ENCODE results near the gene WDR86.

- no peak for TF ChIP-seq CSDC2 (CRISPR knock-in tag; IDR thresholded peaks at IDR 0.05)
- no peak for TF ChIP-seq PATZ1 (CRISPR knock-in tag; IDR thresholded peaks at IDR 0.05; ENCODE audit: borderline replicate concordance)
- no peak for TF ChIP-seq ZFP3 (CRISPR knock-in tag; IDR thresholded peaks at IDR 0.05)
- TF ChIP-seq, protein P1, sequence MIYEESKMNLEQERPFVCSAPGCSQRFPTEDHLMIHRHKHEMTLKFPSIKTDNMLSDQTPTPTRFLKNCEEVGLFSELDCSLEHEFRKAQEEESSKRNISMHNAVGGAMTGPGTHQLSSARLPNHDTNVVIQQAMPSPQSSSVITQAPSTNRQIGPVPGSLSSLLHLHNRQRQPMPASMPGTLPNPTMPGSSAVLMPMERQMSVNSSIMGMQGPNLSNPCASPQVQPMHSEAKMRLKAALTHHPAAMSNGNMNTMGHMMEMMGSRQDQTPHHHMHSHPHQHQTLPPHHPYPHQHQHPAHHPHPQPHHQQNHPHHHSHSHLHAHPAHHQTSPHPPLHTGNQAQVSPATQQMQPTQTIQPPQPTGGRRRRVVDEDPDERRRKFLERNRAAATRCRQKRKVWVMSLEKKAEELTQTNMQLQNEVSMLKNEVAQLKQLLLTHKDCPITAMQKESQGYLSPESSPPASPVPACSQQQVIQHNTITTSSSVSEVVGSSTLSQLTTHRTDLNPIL (CRISPR knock-in tag; IDR thresholded peaks at IDR 0.05; ENCODE audit: low read depth) = no peak
- no peak for TF ChIP-seq SNAI2 (CRISPR knock-in tag; IDR thresholded peaks at IDR 0.05)
- TF ChIP-seq TCF4 (CRISPR knock-in tag; IDR thresholded peaks at IDR 0.05; ENCODE audit: borderline replicate concordance) = no peak
- TF ChIP-seq ARNTL (CRISPR knock-in tag; IDR thresholded peaks at IDR 0.05; ENCODE audit: borderline replicate concordance, low read depth) = no peak
These were observed 60.9 kb downstream of the WDR86 start for GRCh38 chr7:151348970-151349369.

Data from SK-N-SH treated with all-trans-retinoic acid at 6 μM for 48 hours (cell line).